NCI-H2227 (cell line): ENCODE results near the gene ANTXRL.
"Not testable (repeated sequence)": the region's sequence is repeated elsewhere in the genome, so short reads cannot be mapped to it uniquely, and the experiment has no call there.

ENCODE experiments used
- DNase-seq: peaks from one replicate; lab custom pipeline; 2025; ENCODE audit not compliant: unreplicated experiment; lab: John Stamatoyannopoulos, UW

ANTXRL gene

DNA sequence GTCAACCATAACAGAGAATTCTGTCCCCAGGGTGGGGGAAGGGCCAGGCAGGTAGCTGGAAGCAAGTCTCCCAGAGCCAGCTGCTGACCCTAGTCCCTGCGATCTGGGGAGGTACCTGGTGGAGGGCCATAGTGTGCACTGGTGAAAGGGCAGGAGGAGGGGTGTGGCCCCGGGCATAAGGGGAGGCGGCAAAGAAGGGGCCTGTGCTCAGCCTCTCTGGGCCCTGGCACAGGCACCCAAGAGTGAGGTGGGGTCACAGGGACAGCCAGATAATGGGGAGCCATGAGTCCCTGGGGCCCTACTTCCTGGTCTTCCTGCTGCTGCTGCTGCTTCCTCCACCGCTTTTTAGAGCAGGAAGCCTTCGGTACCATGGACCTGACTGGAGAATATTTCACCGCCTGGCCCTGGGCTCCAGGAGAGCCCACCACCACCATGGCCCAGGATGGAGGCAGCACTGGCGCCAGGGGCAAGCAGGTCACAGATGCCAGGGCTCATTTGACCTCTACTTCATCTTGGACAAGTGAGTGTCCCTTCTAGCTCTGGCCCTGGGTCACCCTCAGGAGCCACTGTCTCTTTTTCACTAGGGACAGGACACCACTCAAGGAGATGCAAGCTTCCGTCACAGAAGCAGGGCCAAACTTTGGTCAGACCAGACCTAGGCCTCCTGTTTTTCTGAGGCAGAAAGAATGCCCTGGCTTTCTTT lies at the start of gene ANTXRL:
TSS of gene ANTXRL (plus strand) at position 7 of the 703 bp plus-strand sequence. CDS start at position 273, 266 bp downstream.
- DNase-seq = no peak

- no peak for DNase-seq
Observed at GRCh38 chr10:46237815-46238510, 48.8 kb upstream of the ANTXRL start.

DNA sequence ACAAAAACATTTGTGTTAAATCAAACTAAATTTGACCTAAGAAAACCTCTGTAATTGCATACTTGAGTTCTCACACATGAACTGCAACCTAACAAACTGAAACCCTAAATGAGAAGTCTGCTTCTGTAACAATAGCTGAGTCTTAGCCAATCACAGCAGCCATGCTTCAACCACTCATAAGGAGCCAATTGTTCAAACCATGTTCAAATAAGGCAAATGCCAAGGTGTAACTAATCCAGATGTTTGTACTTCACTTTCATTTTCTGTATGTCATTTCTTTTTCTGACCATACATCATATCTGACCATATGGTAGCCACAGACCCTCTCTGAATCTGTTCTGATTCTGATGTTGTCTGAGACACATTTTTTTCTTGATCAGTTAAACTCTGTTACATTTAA lies 47.5 kb upstream of the ANTXRL start:
- DNase-seq = no peak

GRCh38 chr10:46239993-46240683 lies 46.7 kb upstream of the ANTXRL start:
- no peak for DNase-seq

DNA sequence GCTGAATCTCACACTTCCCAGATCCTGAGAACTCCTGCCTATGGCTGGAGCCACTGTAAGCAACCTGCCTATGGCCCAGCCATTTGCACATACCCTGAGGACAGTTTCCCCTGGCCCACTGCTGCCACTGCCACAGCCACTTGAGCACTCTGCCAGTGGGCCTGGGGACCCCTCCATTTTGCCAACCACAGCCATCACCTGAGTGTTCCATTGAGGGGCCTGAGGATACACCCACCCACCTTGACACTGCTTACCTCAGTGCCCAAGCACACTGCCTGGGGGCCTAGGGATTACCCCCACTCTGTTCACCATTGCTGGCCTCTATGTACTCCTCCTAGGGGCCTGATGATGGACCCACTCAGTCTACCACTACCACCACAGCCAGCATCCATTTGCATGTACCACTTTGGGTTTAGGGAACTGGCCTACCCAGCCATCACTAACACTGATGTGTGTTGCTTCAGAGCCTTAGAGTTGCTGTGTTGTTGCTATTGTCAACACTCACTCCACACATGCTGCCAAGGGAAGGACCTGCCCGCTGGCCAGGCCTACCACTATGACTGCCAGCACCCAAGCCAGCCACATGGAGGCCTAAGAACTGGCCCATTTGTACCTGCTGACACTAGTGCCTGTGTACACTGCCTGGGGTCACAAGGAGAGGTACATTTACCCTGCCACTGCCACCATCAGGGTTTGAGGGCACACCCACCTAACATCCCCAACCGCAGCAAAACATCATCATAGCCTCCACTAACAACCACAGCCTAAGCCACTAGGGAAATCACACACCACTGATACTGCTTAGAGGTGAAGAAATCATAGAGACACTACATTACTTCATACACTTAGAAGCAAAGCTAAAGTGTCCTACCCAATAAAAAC lies 45.9 kb upstream of the ANTXRL start:
- DNase-seq = no peak

DNA sequence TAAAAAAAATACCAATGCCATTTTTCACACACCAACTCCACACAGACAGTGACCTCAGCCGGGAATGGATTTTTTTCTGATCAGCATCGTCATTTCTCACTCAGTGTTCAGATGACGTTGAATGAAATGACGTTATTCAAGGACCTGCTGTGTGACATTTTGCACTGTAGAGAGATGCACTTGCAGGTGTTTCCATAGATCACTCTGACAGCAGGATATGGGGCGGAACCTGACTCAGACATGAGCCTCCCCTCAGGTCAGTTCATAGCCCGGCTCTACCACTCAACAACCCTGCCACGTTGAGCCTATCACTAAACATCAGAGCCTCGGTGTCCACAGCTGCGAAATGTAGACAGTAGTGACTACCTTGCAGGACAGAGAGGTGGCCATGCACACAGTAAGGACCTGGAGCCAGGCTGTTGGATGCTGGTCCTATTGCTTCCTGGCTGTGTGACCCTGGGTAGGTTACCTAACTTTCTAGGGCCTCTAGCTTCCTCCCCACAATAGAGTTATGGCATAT lies 41.4 kb upstream of the ANTXRL start:
- DNase-seq = no peak

DNA sequence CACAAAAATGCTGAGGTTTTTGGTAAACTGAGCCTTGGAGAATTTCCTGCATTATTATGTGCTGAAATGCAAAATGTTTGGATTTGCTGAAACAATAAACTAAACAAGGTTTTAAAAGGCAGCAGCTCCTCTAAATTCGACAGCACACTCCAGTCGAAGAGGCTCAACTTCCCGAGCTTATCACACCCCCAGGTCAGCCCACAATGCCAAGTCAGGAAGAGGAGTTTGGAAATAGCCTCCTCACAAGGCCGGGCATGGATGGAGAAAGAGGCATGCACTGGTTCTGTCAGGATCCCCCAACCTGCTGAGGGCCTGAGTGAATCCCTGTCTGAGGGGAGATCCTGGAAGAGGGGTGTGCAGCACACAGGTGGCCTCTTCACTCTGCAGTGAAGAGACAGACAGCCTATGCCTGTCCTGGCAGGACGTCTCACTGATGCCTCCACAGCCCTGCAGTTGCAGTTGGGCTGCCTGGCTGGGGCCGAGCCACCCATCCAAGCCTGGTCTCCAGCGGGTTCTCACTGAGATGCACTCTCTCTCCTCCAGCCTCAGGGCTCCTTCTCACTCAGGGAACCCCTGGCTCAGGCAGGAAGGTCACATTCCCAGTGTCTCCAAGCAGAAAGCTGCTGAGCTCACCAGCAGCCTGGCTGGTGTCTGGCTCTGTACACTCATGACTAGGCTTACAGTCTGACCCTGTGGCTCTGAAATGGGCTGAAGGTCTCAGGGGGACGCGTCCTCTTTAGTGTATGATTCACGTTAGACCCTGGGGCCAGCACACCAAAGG lies 40.2 kb upstream of the ANTXRL start:
- DNase-seq = not testable (repeated sequence)

- no peak for DNase-seq
Observed at GRCh38 chr10:46247181-46247475, 39.7 kb upstream of the ANTXRL start.

DNA sequence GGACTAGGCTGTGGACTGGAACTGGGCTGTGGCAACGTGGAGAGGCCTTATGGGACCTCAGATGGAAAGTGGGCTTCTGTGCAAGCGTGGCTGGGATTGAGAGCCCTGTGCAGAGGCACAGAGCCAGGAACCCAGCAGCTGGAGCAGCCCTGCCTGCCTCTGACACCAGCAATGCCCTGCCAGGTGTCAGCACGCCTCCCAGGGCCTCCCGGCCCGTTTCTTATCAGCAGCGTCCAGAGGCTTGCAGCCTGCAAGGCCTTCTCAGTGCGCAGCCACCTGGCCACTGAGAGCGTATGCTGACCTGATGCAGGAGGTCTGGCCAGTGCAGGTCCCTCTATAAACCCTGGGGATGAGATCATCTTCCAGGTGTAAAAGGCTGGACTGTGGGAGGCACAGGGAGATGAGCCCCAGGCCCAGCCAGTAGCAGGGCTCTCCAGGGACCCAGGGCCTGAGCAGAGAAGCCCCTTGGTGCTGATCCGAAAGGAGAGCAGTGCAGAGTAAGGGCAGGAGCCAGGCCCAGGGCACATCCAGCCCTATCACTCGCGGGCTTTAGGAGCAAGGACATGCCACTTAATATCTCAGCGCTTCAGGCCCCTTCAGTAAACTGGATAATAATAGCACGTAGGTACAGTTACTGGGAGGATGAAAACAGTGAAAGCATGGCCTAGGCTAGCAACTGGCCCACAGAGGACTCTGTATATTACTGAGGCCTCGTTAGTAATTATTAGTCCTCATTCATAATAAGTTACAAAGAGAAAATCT lies 38.8 kb upstream of the ANTXRL start:
- no peak for DNase-seq

- DNase-seq = no peak
Observed at GRCh38 chr10:46248651-46249146, 38.1 kb upstream of the ANTXRL start.

DNA sequence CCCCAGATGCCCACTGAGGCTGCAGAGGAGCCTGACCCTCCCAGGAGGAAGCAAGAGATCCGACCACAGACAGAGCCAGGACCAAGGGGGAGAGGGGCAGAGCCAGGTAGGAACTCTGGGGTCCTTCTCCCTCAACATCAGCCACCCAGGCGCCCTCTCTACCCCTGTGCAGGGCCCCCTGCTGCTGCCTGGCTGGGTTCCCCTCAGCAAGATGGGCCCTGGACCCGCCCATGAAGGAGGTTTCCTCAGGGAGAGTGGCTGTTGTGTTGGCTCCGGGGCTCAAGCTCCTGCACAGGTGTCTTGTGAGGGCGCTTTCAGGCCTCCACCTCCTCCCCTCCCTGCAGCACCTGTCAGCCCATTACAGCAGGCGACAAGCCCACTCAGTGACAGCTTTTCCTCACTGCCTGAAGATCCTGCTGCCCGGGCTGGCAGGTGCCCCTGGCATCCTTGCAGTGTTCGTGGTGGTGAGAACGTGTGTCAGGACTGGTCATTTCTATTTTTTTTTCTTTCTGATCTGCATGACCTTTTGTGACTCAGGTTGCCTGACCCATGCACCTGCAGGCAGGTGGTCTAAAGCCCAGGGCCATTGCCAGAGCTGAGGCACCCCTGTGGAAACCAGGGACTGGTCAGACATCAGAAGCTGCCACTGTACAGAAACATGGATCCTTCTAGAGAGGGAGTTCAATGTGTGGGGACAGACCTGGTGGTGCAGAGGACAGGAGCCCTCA lies 37.0 kb upstream of the ANTXRL start:
- not testable (repeated sequence) for DNase-seq

DNA sequence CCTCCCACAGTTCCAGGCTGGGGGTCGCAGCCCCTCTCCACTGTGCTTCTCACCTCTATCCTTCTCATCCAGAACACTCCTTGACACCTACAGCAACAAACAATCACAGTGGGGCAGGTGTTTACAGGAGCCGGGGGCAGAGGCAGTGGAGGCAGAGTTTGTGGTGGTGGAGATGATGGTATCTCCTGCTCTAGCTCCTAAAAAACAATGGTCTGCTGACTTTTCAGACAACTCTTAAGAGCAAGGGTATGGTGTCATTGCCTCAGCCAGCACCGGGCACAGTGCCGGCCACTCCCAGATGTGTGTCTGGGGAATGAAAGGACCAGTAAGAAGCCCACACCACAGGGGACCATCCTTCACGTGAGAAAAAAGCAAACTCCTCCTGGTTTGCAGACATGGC lies 36.3 kb upstream of the ANTXRL start:
- no peak for DNase-seq

- no peak for DNase-seq
Observed at GRCh38 chr10:46250898-46251856, 35.6 kb upstream of the ANTXRL start.

GRCh38 chr10:46251857-46252847 lies 34.6 kb upstream of the ANTXRL start:
- DNase-seq = no peak

- no peak for DNase-seq
Observed at GRCh38 chr10:46253076-46254006, 33.5 kb upstream of the ANTXRL start.
